Right renal cortex interstitium (tissue), 3 donors: ENCODE results near the gene RAB7B. TPM values are rescaled to one million over a fixed set of nuclear protein-coding genes. Genes with fewer than 3 reads are reported as not detected.
"Not testable (repeated sequence)": the region's sequence is repeated elsewhere in the genome, so short reads cannot be mapped to it uniquely, and the experiment has no call there.

Source experiments
- DNase-seq, 3 donors: peaks; one replicate each; pipeline ENCODE4 v3.0.0-alpha.2; 2013; ENCODE audit warnings: low read depth in 3 of 3, low spot score in 2 of 3
- polyA plus RNA-seq, 3 donors: library from polyadenylated mRNA; unstranded; fragments of 120-200 nt; gene quantifications; one replicate each; pipeline ENCODE4 v1.2.1, GENCODE V29; 2013; ENCODE audit not compliant: insufficient read length in 3 of 3

Gene RAB7B
- polyA plus RNA-seq, 3 donors = 2.3 to 2.4 (median 2.3) TPM

- no peak for DNase-seq
Observed at GRCh38 chr1:205998457-205999241, 4.5 kb downstream of the RAB7B start.

- DNase-seq = not testable (repeated sequence)
Observed at GRCh38 chr1:205996641-205997040, 6.6 kb downstream of the RAB7B start.

GRCh38 chr1:205994346-205994745 lies 8.8 kb downstream of the RAB7B start:
- DNase-seq = no peak

GRCh38 chr1:205993068-205993467 lies 10.1 kb downstream of the RAB7B start:
- no peak for DNase-seq

GRCh38 chr1:205992218-205992882 lies 10.8 kb downstream of the RAB7B start:
- no peak for DNase-seq

GRCh38 chr1:205991237-205991636 lies 12.0 kb downstream of the RAB7B start:
- DNase-seq = no peak

GRCh38 chr1:205990226-205990625 lies 13.0 kb downstream of the RAB7B start:
- no peak for DNase-seq

GRCh38 chr1:205989786-205990185 lies 13.4 kb downstream of the RAB7B start:
- no peak for DNase-seq

GRCh38 chr1:205988585-205988995 lies 14.6 kb downstream of the RAB7B start:
- DNase-seq = no peak

- no peak for DNase-seq
Observed at GRCh38 chr1:205986861-205987260, 16.3 kb downstream of the RAB7B start.

GRCh38 chr1:205986292-205986691 lies 16.9 kb downstream of the RAB7B start:
- no peak for DNase-seq

- no peak for DNase-seq
Observed at GRCh38 chr1:205985330-205986005, 17.7 kb downstream of the RAB7B start.

GRCh38 chr1:205983925-205984725 lies 19.1 kb downstream of the RAB7B start:
- no peak for DNase-seq

GRCh38 chr1:205981257-205981656 lies 21.9 kb downstream of the RAB7B start:
- no peak for DNase-seq

GRCh38 chr1:205980237-205980870 lies 22.8 kb downstream of the RAB7B start:
- DNase-seq = no peak

GRCh38 chr1:205979301-205979700 lies 23.9 kb downstream of the RAB7B start:
- no peak for DNase-seq

- DNase-seq = no peak
Observed at GRCh38 chr1:205978676-205979075, 24.5 kb downstream of the RAB7B start.

GRCh38 chr1:205977402-205978014 lies 25.7 kb downstream of the RAB7B start:
- peak in 2 of 3 donors; percentile 44 to 56 for DNase-seq

- DNase-seq = peak in 1 of 3 donors; percentile 40
Observed at GRCh38 chr1:205976708-205977401, 26.3 kb downstream of the RAB7B start.
